A673 (cell line): ENCODE measurements around the gene RNF145. TPM values are rescaled to one million over a fixed set of nuclear protein-coding genes. Genes with fewer than 3 reads are reported as not detected.
A peak's percentile ranks its signal among the peaks of the same experiment; 100 is the strongest.

Experiments used
- BruUV-seq: library from RNA; stranded (reverse); fragments of 400-500 nt; replicated peaks from 2 replicates; lab custom pipeline; 2021; lab: Mats Ljungman, UMichigan
- CTCF ChIA-PET: fragments of 300-600 bp; sonication (Branson Sonifier 250); formaldehyde crosslinking; loops from one replicate; lab custom pipeline; 2022; ENCODE audit warnings: antibody characterized with exemption; lab: Charles Lee
- POLR2A ChIA-PET: fragments of 300-600 bp; sonication (Branson Sonifier 250); formaldehyde crosslinking; loops from one replicate; lab custom pipeline; 2022; ENCODE audit warnings: antibody characterized with exemption; ENCODE audit not compliant: low non-redundant PET; lab: Charles Lee
- DNase-seq: peaks from one replicate; pipeline ENCODE4 v3.0.0-alpha.2; 2015; ENCODE audit warnings: low spot score
- H3K27ac ChIP-seq: fragments of 200-600 bp; sonication (generic); 2 replicates; pipeline ENCODE4 v1.5.1; 2016; ENCODE audit warnings: mixed run types, low read depth, mild to moderate bottlenecking, mixed read lengths, antibody characterized with exemption, low read length; ENCODE audit not compliant: poor library complexity, severe bottlenecking
- H3K27me3 ChIP-seq: fragments of 200-600 bp; sonication (generic); replicated peaks from 2 replicates; pipeline ENCODE4 v1.6.1; 2017; ENCODE audit warnings: mixed run types, low read depth, mild to moderate bottlenecking, mixed read lengths, antibody characterized with exemption, low read length; ENCODE audit not compliant: insufficient read depth, poor library complexity
- H3K36me3 ChIP-seq: fragments of 200-600 bp; sonication (generic); 2 replicates; pipeline ENCODE4 v1.6.1; 2016; ENCODE audit warnings: mixed run types, mild to moderate bottlenecking, mixed read lengths, antibody characterized with exemption, low read length; ENCODE audit not compliant: insufficient read depth, poor library complexity, severe bottlenecking
- H3K4me1 ChIP-seq: fragments of 200-600 bp; sonication (generic); 2 replicates; pipeline ENCODE4 v1.6.1; 2017; ENCODE audit warnings: mixed run types, mild to moderate bottlenecking, mixed read lengths, antibody characterized with exemption, low read length; ENCODE audit not compliant: insufficient read depth, poor library complexity, severe bottlenecking
- H3K4me3 ChIP-seq: fragments of 200-600 bp; sonication (generic); 2 replicates; pipeline ENCODE4 v1.5.1; 2016; ENCODE audit warnings: low read depth, mixed run types, mild to moderate bottlenecking, mixed read lengths, low read length; ENCODE audit not compliant: poor library complexity, severe bottlenecking
- H3K9me3 ChIP-seq: fragments of 200-600 bp; sonication (generic); 2 replicates; pipeline ENCODE4 v1.6.1; 2016; ENCODE audit warnings: mixed run types, low read depth, mild to moderate bottlenecking, mixed read lengths, antibody characterized with exemption, low read length; ENCODE audit not compliant: poor library complexity, severe bottlenecking
- EZH2 ChIP-seq: fragments of 200-600 bp; sonication (generic); IDR thresholded peaks from 2 replicates; pipeline ENCODE4 v1.6.1; 2017; ENCODE audit warnings: borderline replicate concordance, low read depth, mild to moderate bottlenecking, mixed read lengths, antibody characterized with exemption, low read length; ENCODE audit not compliant: poor library complexity, severe bottlenecking
- intact Hi-C: fragments of 100-400 bp; cut with micrococcal nuclease; formaldehyde crosslinking; loops from one replicate; pipeline ENCODE4 v1.10.0; 2022; ENCODE audit not compliant: unreplicated experiment
- total RNA-seq: library from RNA; stranded (reverse); gene quantifications from 2 replicates; pipeline ENCODE4 v1.2.3, GENCODE V29; 2021
- TF ChIP-seq, protein P1 (sequence below): fragments of 300-800, 200-600 bp; sonication (generic); conservative IDR thresholded peaks from 2 replicates; pipeline ENCODE4 v1.5.1; 2017; ENCODE audit warnings: low read depth, mild to moderate bottlenecking, antibody characterized with exemption, low read length, moderate library complexity, mixed read lengths

The RNF145 gene
- total RNA-seq, 1 experiment from 2014 or later, result 132 TPM

- intact Hi-C loops, result no loop called here
- POLR2A ChIA-PET, result no interaction called here
- Histone ChIP-seq H3K4me1 (peaks cover 56% of the 10 kb centered on the region), H3K27ac (peak overlapping the region; percentile 33), H3K36me3 (no peaks in the 10 kb centered on the region), H3K27me3 (no peaks in the 10 kb centered on the region), H3K4me3 (no peak overlapping the region), H3K9me3 (no peaks in the 10 kb centered on the region)
- CTCF ChIA-PET, result no interaction called here
- DNase-seq, result no peak
- BruUV-seq, result no TSS peak
- no peak for TF ChIP-seq EZH2
- TF ChIP-seq, protein P1, sequence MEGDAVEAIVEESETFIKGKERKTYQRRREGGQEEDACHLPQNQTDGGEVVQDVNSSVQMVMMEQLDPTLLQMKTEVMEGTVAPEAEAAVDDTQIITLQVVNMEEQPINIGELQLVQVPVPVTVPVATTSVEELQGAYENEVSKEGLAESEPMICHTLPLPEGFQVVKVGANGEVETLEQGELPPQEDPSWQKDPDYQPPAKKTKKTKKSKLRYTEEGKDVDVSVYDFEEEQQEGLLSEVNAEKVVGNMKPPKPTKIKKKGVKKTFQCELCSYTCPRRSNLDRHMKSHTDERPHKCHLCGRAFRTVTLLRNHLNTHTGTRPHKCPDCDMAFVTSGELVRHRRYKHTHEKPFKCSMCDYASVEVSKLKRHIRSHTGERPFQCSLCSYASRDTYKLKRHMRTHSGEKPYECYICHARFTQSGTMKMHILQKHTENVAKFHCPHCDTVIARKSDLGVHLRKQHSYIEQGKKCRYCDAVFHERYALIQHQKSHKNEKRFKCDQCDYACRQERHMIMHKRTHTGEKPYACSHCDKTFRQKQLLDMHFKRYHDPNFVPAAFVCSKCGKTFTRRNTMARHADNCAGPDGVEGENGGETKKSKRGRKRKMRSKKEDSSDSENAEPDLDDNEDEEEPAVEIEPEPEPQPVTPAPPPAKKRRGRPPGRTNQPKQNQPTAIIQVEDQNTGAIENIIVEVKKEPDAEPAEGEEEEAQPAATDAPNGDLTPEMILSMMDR, result 0 out of 2 replicates have a peak, but pooled peaks have one; percentile 10
Measured at GRCh38 chr5:159216454-159216853, 7.1 kb upstream of the RNF145 start.

DNA sequence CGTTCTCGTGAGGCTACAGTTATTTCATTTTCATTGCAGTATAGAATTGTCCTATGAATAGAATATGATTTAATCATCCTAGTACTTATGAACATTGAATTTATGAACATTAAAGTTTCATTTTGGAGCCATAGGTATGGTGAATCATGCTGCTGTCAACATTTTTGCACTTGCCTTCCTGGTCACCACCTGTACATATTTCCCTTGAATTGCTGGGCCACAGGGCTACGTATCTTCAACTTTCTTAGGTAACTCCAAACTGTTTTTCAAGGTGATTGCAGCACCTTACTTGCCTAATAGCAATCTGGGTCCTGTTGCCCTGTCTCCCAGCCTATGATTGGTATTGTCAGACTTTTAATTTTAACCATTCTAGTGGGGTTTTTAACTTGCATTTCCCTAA is 6.5 kb upstream of the RNF145 start:
- TF ChIP-seq EZH2, result no peak
- TF ChIP-seq, protein P1, result no peak
- POLR2A ChIA-PET, result interaction anchor here (0.6 kb wide), 1 partner anchor 44 kb away, joined by 3 read pairs; no protein-coding TSS in a partner anchor
- peak overlapping the region; percentile 33 for H3K27ac ChIP-seq
- no peak overlapping the region for H3K4me3 ChIP-seq
- peaks cover 61% of the 10 kb centered on the region for H3K4me1 ChIP-seq
- intact Hi-C loops, result no loop called here
- CTCF ChIA-PET, result no interaction called here
- no TSS peak for BruUV-seq
- no peaks in the 10 kb centered on the region for H3K9me3 ChIP-seq
- H3K27me3 ChIP-seq, result no peaks in the 10 kb centered on the region
- H3K36me3 ChIP-seq, result no peaks in the 10 kb centered on the region
- DNase-seq, result no peak

GRCh38 chr5:159214486-159215271 is 5.3 kb upstream of the RNF145 start:
- Histone ChIP-seq H3K9me3 (no peaks in the 10 kb centered on the region), H3K27ac (peak overlapping the region; percentile 6), H3K36me3 (no peaks in the 10 kb centered on the region), H3K27me3 (no peaks in the 10 kb centered on the region), H3K4me3 (no peak overlapping the region), H3K4me1 (peaks cover 73% of the 10 kb centered on the region)
- CTCF ChIA-PET, result no interaction called here
- TF ChIP-seq EZH2, result no peak
- TF ChIP-seq, protein P1, result no peak
- BruUV-seq, result no TSS peak
- POLR2A ChIA-PET, result no interaction called here
- intact Hi-C loops, result no loop called here
- DNase-seq, result no peak
